ENCODE data around the gene MINDY2. TPM values are rescaled to one million over a fixed set of nuclear protein-coding genes. Genes with fewer than 3 reads are reported as not detected.

Gene MINDY2
- total and polyA plus RNA-seq, 9 of the 15 experiments (the other 6 are each of a cell fraction or from before 2014, with no cell fraction given) = 2.4 to 15.3 (median 7.2) TPM

DNA sequence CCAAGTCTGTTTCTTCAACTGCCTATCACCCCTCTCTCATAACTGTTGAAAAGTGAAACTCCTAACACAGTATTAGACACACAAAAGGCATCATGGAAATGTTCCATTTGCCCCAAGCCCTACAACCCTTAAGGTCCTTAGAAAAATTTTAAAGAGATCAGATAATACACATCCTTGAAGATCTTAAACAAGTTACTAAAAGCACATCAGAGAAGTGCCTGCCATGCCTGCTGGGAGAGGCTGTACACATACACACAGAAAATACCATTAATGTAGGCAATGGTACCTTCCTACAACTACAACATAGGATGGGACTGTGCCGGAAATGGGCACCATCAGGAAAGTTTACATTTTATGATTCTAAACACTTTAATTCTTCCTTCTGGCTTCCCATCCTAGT lies 24.9 kb upstream of the MINDY2 start:
- FAIRE-seq = no peak
- no peak overlapping the region for H3K27ac ChIP-seq (ENCODE audit: extremely low read depth, low read depth, low read length)
- intact Hi-C loops (cut with micrococcal nuclease) (loop anchor here (5.0 kb wide), 1 partner anchor 199 kb away; no protein-coding TSS in a partner anchor), in situ Hi-C loops (cut with MboI) (loop anchor here (10.0 kb wide), 1 partner anchor 311 kb away; the partner anchor contains the start of gene LIPC)
- CTCF ChIA-PET (ENCODE audit: low intra/inter-chr PET ratio) = no interaction called here
- H3K9me1 ChIP-seq (ENCODE audit: control insufficient read depth, insufficient read depth, low read length) = no peaks in the 10 kb centered on the region
- no peaks in the 10 kb centered on the region for H3K9me3 ChIP-seq (replicated peaks; ENCODE audit: control insufficient read depth, insufficient read depth, low read depth, low read length)
- no peak overlapping the region; the same call in 1 of the 2 replicates for H3K4me3 ChIP-seq
- POLR2A ChIA-PET = interaction anchor here (0.7 to 1.5 kb wide), 3 partner anchors 8 to 14 kb away, joined by 3 to 4 read pairs (median 4); no protein-coding TSS in a partner anchor
- H3K79me2 ChIP-seq (ENCODE audit: control insufficient read depth, insufficient read depth, low read length) = peaks cover 84% of the 10 kb centered on the region
- peaks cover 18% of the 10 kb centered on the region for H4K20me1 ChIP-seq (replicated peaks; ENCODE audit: control insufficient read depth, insufficient read depth, low read length)
- WGBS (ENCODE audit: insufficient coverage, low coverage, missing lambda C conversion rate) = 62% methylated on average over 1 of the region's 1 CpG
- H3K9ac ChIP-seq (ENCODE audit: insufficient read depth in 1 of 2, low read depth in 2 of 2, low read length in 2 of 2) = 0 out of 4 replicates have a peak overlapping the region, but pooled peaks of 1 of the 2 experiments have one; percentile 28
- DNase-seq (ENCODE audit: extremely low read depth in 1 of 4, low spot score in 3 of 4) = no peak
- no TSS peak for BruUV-seq (replicated peaks)
- ATAC-seq = no peak
- H3K27me3 ChIP-seq (ENCODE audit: control insufficient read depth in 2 of 2, insufficient read depth in 2 of 2, low read length in 2 of 2) = no peaks in the 10 kb centered on the region
- TF ChIP-seq MTA2 (IDR thresholded peaks at IDR 0.05; ENCODE audit: low read depth) = no peak
- TF ChIP-seq EGR1 (conservative IDR thresholded peaks at IDR 0.05) = no peak
- TF ChIP-seq, protein P1, sequence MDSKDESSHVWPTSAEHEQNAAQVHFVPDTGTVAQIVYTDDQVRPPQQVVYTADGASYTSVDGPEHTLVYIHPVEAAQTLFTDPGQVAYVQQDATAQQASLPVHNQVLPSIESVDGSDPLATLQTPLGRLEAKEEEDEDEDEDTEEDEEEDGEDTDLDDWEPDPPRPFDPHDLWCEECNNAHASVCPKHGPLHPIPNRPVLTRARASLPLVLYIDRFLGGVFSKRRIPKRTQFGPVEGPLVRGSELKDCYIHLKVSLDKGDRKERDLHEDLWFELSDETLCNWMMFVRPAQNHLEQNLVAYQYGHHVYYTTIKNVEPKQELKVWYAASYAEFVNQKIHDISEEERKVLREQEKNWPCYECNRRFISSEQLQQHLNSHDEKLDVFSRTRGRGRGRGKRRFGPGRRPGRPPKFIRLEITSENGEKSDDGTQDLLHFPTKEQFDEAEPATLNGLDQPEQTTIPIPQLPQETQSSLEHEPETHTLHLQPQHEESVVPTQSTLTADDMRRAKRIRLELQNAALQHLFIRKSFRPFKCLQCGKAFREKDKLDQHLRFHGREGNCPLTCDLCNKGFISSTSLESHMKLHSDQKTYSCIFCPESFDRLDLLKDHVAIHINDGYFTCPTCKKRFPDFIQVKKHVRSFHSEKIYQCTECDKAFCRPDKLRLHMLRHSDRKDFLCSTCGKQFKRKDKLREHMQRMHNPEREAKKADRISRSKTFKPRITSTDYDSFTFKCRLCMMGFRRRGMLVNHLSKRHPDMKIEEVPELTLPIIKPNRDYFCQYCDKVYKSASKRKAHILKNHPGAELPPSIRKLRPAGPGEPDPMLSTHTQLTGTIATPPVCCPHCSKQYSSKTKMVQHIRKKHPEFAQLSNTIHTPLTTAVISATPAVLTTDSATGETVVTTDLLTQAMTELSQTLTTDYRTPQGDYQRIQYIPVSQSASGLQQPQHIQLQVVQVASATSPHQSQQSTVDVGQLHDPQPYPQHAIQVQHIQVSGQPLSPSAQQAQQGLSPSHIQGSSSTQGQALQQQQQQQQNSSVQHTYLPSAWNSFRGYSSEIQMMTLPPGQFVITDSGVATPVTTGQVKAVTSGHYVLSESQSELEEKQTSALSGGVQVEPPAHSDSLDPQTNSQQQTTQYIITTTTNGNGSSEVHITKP (IDR thresholded peaks at IDR 0.05; ENCODE audit: partially characterized antibody) = peak; percentile 67
- TF ChIP-seq GTF2A2 (tag; IDR thresholded peaks at IDR 0.05) = no peak
- TF ChIP-seq, protein P2, sequence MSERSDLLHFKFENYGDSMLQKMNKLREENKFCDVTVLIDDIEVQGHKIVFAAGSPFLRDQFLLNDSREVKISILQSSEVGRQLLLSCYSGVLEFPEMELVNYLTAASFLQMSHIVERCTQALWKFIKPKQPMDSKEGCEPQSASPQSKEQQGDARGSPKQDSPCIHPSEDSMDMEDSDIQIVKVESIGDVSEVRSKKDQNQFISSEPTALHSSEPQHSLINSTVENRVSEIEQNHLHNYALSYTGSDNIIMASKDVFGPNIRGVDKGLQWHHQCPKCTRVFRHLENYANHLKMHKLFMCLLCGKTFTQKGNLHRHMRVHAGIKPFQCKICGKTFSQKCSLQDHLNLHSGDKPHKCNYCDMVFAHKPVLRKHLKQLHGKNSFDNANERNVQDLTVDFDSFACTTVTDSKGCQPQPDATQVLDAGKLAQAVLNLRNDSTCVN (CRISPR knock-in tag; IDR thresholded peaks at IDR 0.05) = no peak
- TF ChIP-seq HNRNPLL (IDR thresholded peaks at IDR 0.05; ENCODE audit: low read depth, low read length, poor library complexity, severe bottlenecking) = no peak
- TF ChIP-seq CBFA2T3 (IDR thresholded peaks at IDR 0.05) = no peak
- H2AFZ ChIP-seq (ENCODE audit: low read depth, low read length) = no peak overlapping the region
- peak overlapping the region; percentile 53 for H3K4me2 ChIP-seq (ENCODE audit: insufficient read depth, low read length)
- peaks cover 5 to 18% of the 10 kb centered on the region in 2 experiments; a peak in 4 of 5 replicates for H3K4me1 ChIP-seq (replicated peaks in 1 of 2; ENCODE audit: control insufficient read depth in 2 of 2, insufficient read depth in 2 of 2, low read length in 2 of 2)
- no peaks in the 10 kb centered on the region; the same call in 1 of the 3 replicates for H3K36me3 ChIP-seq (ENCODE audit: control insufficient read depth, insufficient read depth, low read length)

Measured in K562 (cell line).